Keratinocyte (primary cell): ENCODE measurements around the gene CHID1.

Source experiments
- CTCF ChIP-seq, 3 experiments: IDR thresholded peaks in 1 of 3; conservative IDR thresholded peaks in 1 of 3; optimal IDR thresholded peaks in 1 of 3; 2 replicates in 2 of 3; 3 replicates in 1 of 3; pipeline versions ENCODE3 to v1.5.1; 2011; ENCODE audit warnings: low read length in 3 of 3, mild to moderate bottlenecking in 3 of 3, moderate library complexity in 2 of 3, control low read depth in 1 of 3, inconsistent platforms in 1 of 3; ENCODE audit not compliant: insufficient read depth in 2 of 3; ENCODE audit errors: extremely low read depth in 1 of 3
- EZH2 ChIP-seq: IDR thresholded peaks from one replicate; pipeline ENCODE4 v1.6.1; 2012; ENCODE audit warnings: inconsistent platforms, mild to moderate bottlenecking, low read length, moderate library complexity

- TF ChIP-seq EZH2 (no peak), CTCF (optimal IDR thresholded peaks at IDR 0.05 in 1 of 3, IDR thresholded peaks at IDR 0.05 in 1 of 3, conservative IDR thresholded peaks at IDR 0.05 in 1 of 3; ENCODE audit: extremely low read depth in 1 of 3, insufficient read depth in 2 of 3, low read length in 3 of 3) (no peak)
Measured at GRCh38 chr11:942823-943222, 32.2 kb upstream of the CHID1 start.
